Mammary epithelial cell (primary cell): ENCODE results near the gene SSBP2.

ENCODE experiments used
- EZH2 ChIP-seq: IDR thresholded peaks from 2 replicates; pipeline ENCODE4 v1.6.1; 2012; ENCODE audit warnings: low read length, inconsistent platforms, borderline replicate concordance
- TF ChIP-seq, protein P1 (sequence below), 2 donors: IDR thresholded peaks in 1 of 2; conservative IDR thresholded peaks in 1 of 2; 2 replicates each; pipeline ENCODE4 v1.5.1; 2011 to 2012; ENCODE audit warnings: inconsistent platforms in 2 of 2, low read length in 2 of 2, mild to moderate bottlenecking in 2 of 2, control low read depth in 1 of 2, low read depth in 1 of 2; ENCODE audit not compliant: insufficient read depth in 1 of 2; ENCODE audit errors: extremely low read depth in 1 of 2

DNA sequence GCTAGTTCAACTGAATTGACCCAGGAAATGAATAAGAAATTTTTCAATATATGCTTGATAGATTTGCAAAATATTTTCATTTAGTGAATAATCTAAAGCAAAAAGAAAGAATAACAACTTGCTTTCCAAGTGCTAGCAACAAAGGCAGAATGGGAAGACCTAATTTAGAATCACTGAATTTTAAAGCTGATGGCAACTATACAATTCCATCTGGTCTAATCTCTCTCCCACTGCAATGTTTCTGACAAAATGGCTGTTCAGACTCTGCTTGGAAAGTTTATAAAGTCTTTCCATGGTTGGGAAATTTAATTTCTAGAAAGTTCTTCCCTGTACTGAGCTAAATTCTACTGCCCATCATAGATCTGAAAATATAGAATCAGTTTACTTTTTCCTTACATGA lies 281.2 kb downstream of the SSBP2 start:
- TF ChIP-seq, protein P1, sequence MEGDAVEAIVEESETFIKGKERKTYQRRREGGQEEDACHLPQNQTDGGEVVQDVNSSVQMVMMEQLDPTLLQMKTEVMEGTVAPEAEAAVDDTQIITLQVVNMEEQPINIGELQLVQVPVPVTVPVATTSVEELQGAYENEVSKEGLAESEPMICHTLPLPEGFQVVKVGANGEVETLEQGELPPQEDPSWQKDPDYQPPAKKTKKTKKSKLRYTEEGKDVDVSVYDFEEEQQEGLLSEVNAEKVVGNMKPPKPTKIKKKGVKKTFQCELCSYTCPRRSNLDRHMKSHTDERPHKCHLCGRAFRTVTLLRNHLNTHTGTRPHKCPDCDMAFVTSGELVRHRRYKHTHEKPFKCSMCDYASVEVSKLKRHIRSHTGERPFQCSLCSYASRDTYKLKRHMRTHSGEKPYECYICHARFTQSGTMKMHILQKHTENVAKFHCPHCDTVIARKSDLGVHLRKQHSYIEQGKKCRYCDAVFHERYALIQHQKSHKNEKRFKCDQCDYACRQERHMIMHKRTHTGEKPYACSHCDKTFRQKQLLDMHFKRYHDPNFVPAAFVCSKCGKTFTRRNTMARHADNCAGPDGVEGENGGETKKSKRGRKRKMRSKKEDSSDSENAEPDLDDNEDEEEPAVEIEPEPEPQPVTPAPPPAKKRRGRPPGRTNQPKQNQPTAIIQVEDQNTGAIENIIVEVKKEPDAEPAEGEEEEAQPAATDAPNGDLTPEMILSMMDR (conservative IDR thresholded peaks at IDR 0.05 in 1 of 2, IDR thresholded peaks at IDR 0.05 in 1 of 2; ENCODE audit: extremely low read depth in 1 of 2, insufficient read depth in 1 of 2, low read depth in 1 of 2, low read length in 2 of 2) = no peak
- TF ChIP-seq EZH2 = no peak
